Lung (tissue), 13 donors: ENCODE data around the gene ANKRD30A. TPM values are rescaled to one million over a fixed set of nuclear protein-coding genes. Genes with fewer than 3 reads are reported as not detected.

Source experiments
- ATAC-seq: fragments of 200-7000 bp; cut with Tn5 transposase; one replicate; pipeline ENCODE4 v1.9.1; 2020; ENCODE audit warnings: moderate number of reproducible peaks; ENCODE audit not compliant: insufficient read depth, low FRiP score
- DNase-seq, 3 donors: peaks; one replicate each; pipeline ENCODE4 v3.0.0-alpha.2; 2013 to 2017
- H3K27ac ChIP-seq, 2 donors: one replicate each; pipeline ENCODE4 v1.5.1; 2013; ENCODE audit warnings: mild to moderate bottlenecking in 2 of 2, moderate library complexity in 2 of 2, control low read depth in 1 of 2, inconsistent platforms in 1 of 2, low read depth in 1 of 2, low read length in 1 of 2
- H3K27me3 ChIP-seq, 3 donors: one replicate each; pipeline ENCODE4 v1.5.1; 2013; ENCODE audit warnings: low read length in 2 of 3; ENCODE audit not compliant: control insufficient read depth in 3 of 3, insufficient read depth in 3 of 3
- H3K36me3 ChIP-seq, 4 donors: one replicate each; pipeline ENCODE4 v1.5.1; 2013; ENCODE audit warnings: low read length in 4 of 4, mild to moderate bottlenecking in 1 of 4, moderate library complexity in 1 of 4; ENCODE audit not compliant: control insufficient read depth in 4 of 4, insufficient read depth in 4 of 4
- H3K4me1 ChIP-seq, 5 donors: one replicate each; pipeline ENCODE4 v1.5.1; 2013; ENCODE audit warnings: low read length in 5 of 5, mild to moderate bottlenecking in 2 of 5, moderate library complexity in 1 of 5; ENCODE audit not compliant: control insufficient read depth in 5 of 5, insufficient read depth in 5 of 5
- H3K4me3 ChIP-seq: one replicate; pipeline ENCODE4 v1.5.1; 2013; ENCODE audit warnings: mild to moderate bottlenecking, control low read depth, moderate library complexity
- H3K9ac ChIP-seq, 2 donors: one replicate each; pipeline ENCODE4 v1.5.1; 2013; ENCODE audit warnings: low read length in 2 of 2, control low read depth in 1 of 2; ENCODE audit not compliant: insufficient read depth in 1 of 2
- H3K9me3 ChIP-seq, 4 donors: one replicate each; pipeline ENCODE4 v1.5.1; 2013; ENCODE audit warnings: low read length in 3 of 4, mild to moderate bottlenecking in 1 of 4, moderate library complexity in 1 of 4; ENCODE audit not compliant: control insufficient read depth in 4 of 4, insufficient read depth in 3 of 4
- CTCF ChIP-seq: IDR thresholded peaks from 2 replicates; pipeline ENCODE4 v1.5.1; 2012; ENCODE audit warnings: mild to moderate bottlenecking; ENCODE audit errors: control extremely low read depth, extremely low read depth
- WGBS, 2 donors: extraction: QIAGEN DNeasy Blood & Tissue Kit; methylation state at CpG; one replicate each; pipeline ENCODE4 v1.1.7; 2013; 5-methylcytosine and 5-hydroxymethylcytosine counted together
- polyA plus RNA-seq, 2 donors: library from polyadenylated mRNA; stranded (reverse); fragments of 200-250 nt; gene quantifications; one replicate each; pipeline ENCODE4 v1.2.1, GENCODE V29; 2013
- small RNA-seq: library from RNA; depleted of rRNA; stranded (forward); fragments of <200 nt; gene quantifications from one replicate; pipeline ENCODE3, GENCODE V24; 2014; ENCODE audit warnings: low replicate concordance
- total RNA-seq, 2 donors: library from RNA; depleted of rRNA in 1 of 2; stranded (reverse); fragments of >200 nt in 1 of 2; gene quantifications; one replicate each; pipeline ENCODE4 v1.2.1, GENCODE V29; 2014 to 2021
- donor health status: control.
- donor health status: control.
- donor health status: Bipolar disorder and iron deficiency.
- donor health status: healthy.
- donor health status: DM: yes; HTN: yes; CAD: no.

ANKRD30A gene
- total and polyA plus RNA-seq, 4 donors, result not detected

GRCh38 chr10:37401225-37401624 lies 275.8 kb downstream of the ANKRD30A start:
- no peak overlapping the region for H3K9ac ChIP-seq
- no peaks in the 10 kb centered on the region for H3K27me3 ChIP-seq
- no peaks in the 10 kb centered on the region for H3K36me3 ChIP-seq
- no peak for ATAC-seq
- no peak overlapping the region for H3K4me3 ChIP-seq
- no peak overlapping the region for H3K27ac ChIP-seq
- 58 to 69% methylated on average over 3 of the region's 3 CpGs for WGBS, 2 donors
- no peak for TF ChIP-seq CTCF
- H3K9me3 ChIP-seq, result peaks cover 0 to 27% (median 0%) of the 10 kb centered on the region in 4 donors
- no peaks in the 10 kb centered on the region for H3K4me1 ChIP-seq
- no peak for DNase-seq

DNA sequence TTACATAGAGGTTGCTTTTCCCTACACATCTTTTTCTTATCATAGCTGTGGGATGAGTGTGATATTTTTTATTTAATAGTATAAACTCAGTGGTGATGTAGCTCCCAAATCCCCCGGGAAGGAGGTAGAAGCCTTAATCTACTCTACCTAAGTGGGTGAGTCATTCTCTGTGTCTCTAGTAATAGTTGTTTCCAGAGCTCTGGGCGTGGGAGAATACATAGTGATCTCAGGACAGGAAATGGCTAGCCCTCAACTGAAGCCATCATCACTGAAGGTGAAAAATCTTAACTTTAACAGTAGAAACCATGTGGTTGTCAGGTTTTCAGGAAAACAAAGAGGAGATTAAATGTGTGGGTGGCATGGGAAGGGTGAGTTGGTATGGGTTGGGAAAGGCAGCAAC lies 278.4 kb downstream of the ANKRD30A start:
- DNase-seq (no peak), ATAC-seq (no peak)
- Histone ChIP-seq H3K9me3 (peaks cover 0 to 24% (median under 1%) of the 10 kb centered on the region in 4 donors), H3K36me3 (no peaks in the 10 kb centered on the region), H3K4me1 (no peaks in the 10 kb centered on the region), H3K9ac (no peak overlapping the region), H3K27me3 (no peaks in the 10 kb centered on the region), H3K4me3 (no peak overlapping the region), H3K27ac (no peak overlapping the region)
- 50 to 63% methylated on average over 2 of the region's 2 CpGs for WGBS, 2 donors
- no peak for TF ChIP-seq CTCF

Small RNAs within 50 kb of the gene (small RNA-seq; reads per million reads assigned to genes)
- not detected for gene RF00019
- not detected for gene RN7SL314P
- gene RNU6-811P, result not detected
